ENCODE data around the gene AP1G2.

GRCh38 chr14:23538050-23538718, 29.4 kb downstream of the AP1G2 start:
- TF ChIP-seq HOXB13 (CRISPR knock-in tag; IDR thresholded peaks at IDR 0.05; ENCODE audit: low read depth) (no peak), CTCF (IDR thresholded peaks at IDR 0.05) (no peak), RCOR1 (IDR thresholded peaks at IDR 0.05; ENCODE audit: low read depth, low read length) (no peak), HEYL (CRISPR knock-in tag; IDR thresholded peaks at IDR 0.05) (no peak), POLR2A (IDR thresholded peaks at IDR 0.05; ENCODE audit: low read length) (no peak), HOXA7 (CRISPR knock-in tag; IDR thresholded peaks at IDR 0.05) (no peak), EHMT2 (IDR thresholded peaks at IDR 0.05; ENCODE audit: low read depth) (no peak)
- TF ChIP-seq, protein P1, sequence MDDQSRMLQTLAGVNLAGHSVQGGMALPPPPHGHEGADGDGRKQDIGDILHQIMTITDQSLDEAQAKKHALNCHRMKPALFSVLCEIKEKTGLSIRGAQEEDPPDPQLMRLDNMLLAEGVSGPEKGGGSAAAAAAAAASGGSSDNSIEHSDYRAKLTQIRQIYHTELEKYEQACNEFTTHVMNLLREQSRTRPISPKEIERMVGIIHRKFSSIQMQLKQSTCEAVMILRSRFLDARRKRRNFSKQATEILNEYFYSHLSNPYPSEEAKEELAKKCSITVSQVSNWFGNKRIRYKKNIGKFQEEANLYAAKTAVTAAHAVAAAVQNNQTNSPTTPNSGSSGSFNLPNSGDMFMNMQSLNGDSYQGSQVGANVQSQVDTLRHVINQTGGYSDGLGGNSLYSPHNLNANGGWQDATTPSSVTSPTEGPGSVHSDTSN (IDR thresholded peaks at IDR 0.05): no peak

Data from A549 (cell line).